K562 (cell line): Measurements from ENCODE around the gene ARHGAP8. TPM values are rescaled to one million over a fixed set of nuclear protein-coding genes. Genes with fewer than 3 reads are reported as not detected.

ENCODE experiments used
- ATAC-seq: fragments of 200-7000 bp; cut with Tn5 transposase; 3 replicates; pipeline ENCODE4 v1.9.1; 2020; ENCODE audit warnings: moderate library complexity
- BruUV-seq: library from RNA; stranded (reverse); fragments of 400-500 nt; replicated peaks from 2 replicates; lab custom pipeline; 2021; lab: Mats Ljungman, UMichigan
- CTCF ChIA-PET: fragments of 300-600 bp; formaldehyde crosslinking; extraction: SDS; loops from one replicate; lab custom pipeline; 2021; ENCODE audit warnings: low intra/inter-chr PET ratio; lab: Yijun Ruan, JAX
- POLR2A ChIA-PET: fragments of 300-600, 350-650 bp; sonication (Branson Sonifier 250); formaldehyde crosslinking; extraction: SDS; loops from one replicate; lab custom pipeline; 2021; ENCODE audit warnings: antibody characterized with exemption, inconsistent platforms; lab: Yijun Ruan, JAX
- DNase-seq, 4 experiments: peaks; one replicate each; pipeline versions ENCODE4 v3.0.0 to v3.0.0-alpha.2; 2011 to 2018; ENCODE audit warnings: low spot score in 3 of 4, mixed read lengths in 3 of 4; ENCODE audit errors: extremely low read depth in 1 of 4
- FAIRE-seq: peaks from 2 replicates; lab custom pipeline; 2011; peaks lifted over from hg19 to GRCh38; lab: Jason Lieb, UNC
- H2AFZ ChIP-seq: 2 replicates; pipeline ENCODE4 v1.6.0; 2011; ENCODE audit warnings: low read depth, low read length, control low read depth, inconsistent platforms
- H3K27ac ChIP-seq: fragments of 200-600 bp; 3 replicates; pipeline ENCODE4 v1.8.0; 2011; ENCODE audit warnings: low read depth, mild to moderate bottlenecking, control low read depth, inconsistent platforms, low read length, moderate library complexity, mixed read lengths; ENCODE audit errors: extremely low read depth
- H3K27me3 ChIP-seq, 2 experiments: fragments of 300-600 bp in 1 of 2; 2 replicates in 1 of 2; 3 replicates in 1 of 2; pipeline versions ENCODE4 v1.6.0 to v1.8.0; 2011; ENCODE audit warnings: inconsistent platforms in 2 of 2, low read length in 2 of 2, mild to moderate bottlenecking in 1 of 2, mixed read lengths in 1 of 2, moderate library complexity in 1 of 2; ENCODE audit not compliant: control insufficient read depth in 2 of 2, insufficient read depth in 2 of 2
- H3K36me3 ChIP-seq: fragments of 300-600 bp; 3 replicates; pipeline ENCODE4 v1.8.0; 2011; ENCODE audit warnings: mild to moderate bottlenecking, low read length, inconsistent platforms; ENCODE audit not compliant: control insufficient read depth, insufficient read depth
- H3K4me1 ChIP-seq, 2 experiments: fragments of 200-600 bp in 1 of 2; replicated peaks in 1 of 2; 2 replicates in 1 of 2; 3 replicates in 1 of 2; pipeline versions ENCODE4 v1.5.1 to v1.8.0; 2011; ENCODE audit warnings: inconsistent platforms in 2 of 2, low read length in 2 of 2, mild to moderate bottlenecking in 1 of 2, mixed read lengths in 1 of 2, moderate library complexity in 1 of 2; ENCODE audit not compliant: control insufficient read depth in 2 of 2, insufficient read depth in 2 of 2
- H3K4me2 ChIP-seq: 2 replicates; pipeline ENCODE4 v1.6.1; 2011; ENCODE audit warnings: low read length, control low read depth, inconsistent platforms, mixed read lengths; ENCODE audit not compliant: insufficient read depth
- H3K4me3 ChIP-seq: fragments of 200-600 bp; sonication (generic), shearing (Covaris generic); 2 replicates; pipeline ENCODE4 v1.5.1; 2016; ENCODE audit warnings: control low read depth, inconsistent platforms
- H3K79me2 ChIP-seq: fragments of 200-600 bp; 3 replicates; pipeline ENCODE4 v1.8.0; 2011; ENCODE audit warnings: low read length, inconsistent platforms; ENCODE audit not compliant: control insufficient read depth, insufficient read depth
- H3K9ac ChIP-seq, 2 experiments: 2 replicates each; pipeline versions ENCODE4 v1.6.0 to v1.6.1; 2011; ENCODE audit warnings: low read depth in 2 of 2, low read length in 2 of 2, control low read depth in 1 of 2, inconsistent platforms in 1 of 2, mild to moderate bottlenecking in 1 of 2, mixed read lengths in 1 of 2; ENCODE audit not compliant: insufficient read depth in 1 of 2
- H3K9me1 ChIP-seq: one replicate; pipeline ENCODE4 v1.6.0; 2011; ENCODE audit warnings: inconsistent platforms, mild to moderate bottlenecking, low read length, moderate library complexity; ENCODE audit not compliant: control insufficient read depth, insufficient read depth
- H3K9me3 ChIP-seq: replicated peaks from 2 replicates; pipeline ENCODE4 v1.5.1; 2011; ENCODE audit warnings: low read depth, low read length, inconsistent platforms; ENCODE audit not compliant: control insufficient read depth, insufficient read depth
- H4K20me1 ChIP-seq: replicated peaks from 2 replicates; pipeline ENCODE4 v1.6.1; 2011; ENCODE audit warnings: low read length, inconsistent platforms, mixed read lengths; ENCODE audit not compliant: control insufficient read depth, insufficient read depth
- CTCFL ChIP-seq: IDR thresholded peaks from 2 replicates; pipeline ENCODE4 v1.6.1; 2011; ENCODE audit warnings: borderline replicate concordance, low read depth, mild to moderate bottlenecking, moderate library complexity, low read length; ENCODE audit not compliant: insufficient read depth, poor library complexity, severe bottlenecking
- FOXP4 ChIP-seq: sonication (generic); formaldehyde crosslinking; IDR thresholded peaks from 2 replicates; pipeline ENCODE4 v1.8.0; 2022; ENCODE audit warnings: mild to moderate bottlenecking, missing genetic modification reagents, borderline replicate concordance
- SRSF9 ChIP-seq: fragments of 200-400 bp; formaldehyde crosslinking; IDR thresholded peaks from 2 replicates; pipeline ENCODE4 v1.6.1; 2017; ENCODE audit warnings: low read depth, low read length, borderline replicate concordance
- ZNF24 ChIP-seq: fragments of 450-650 bp; IDR thresholded peaks from 2 replicates; pipeline ENCODE4 v1.6.1; 2016
- ZNF668 ChIP-seq: fragments of 250-450 bp; sonication (Bioruptor Pico); IDR thresholded peaks from 2 replicates; pipeline ENCODE4 v1.8.0; 2022; ENCODE audit warnings: mild to moderate bottlenecking, inconsistent platforms
- WGBS: fragments of 100-300 bp; shearing (Covaris generic); methylation state at CpG from one replicate; pipeline ENCODE4 v1.1.6; 2016; ENCODE audit warnings: low coverage, mixed read lengths; ENCODE audit not compliant: insufficient coverage; ENCODE audit errors: missing lambda C conversion rate; 5-methylcytosine and 5-hydroxymethylcytosine counted together
- in situ Hi-C: fragments of 300-500 bp; cut with MboI; formaldehyde crosslinking; loops from 4 replicates; pipeline ENCODE4 v1.15.0; 2018; ENCODE audit warnings: inconsistent platforms, mixed read lengths
- intact Hi-C: fragments of 100-400 bp; cut with micrococcal nuclease; formaldehyde crosslinking; loops from 2 replicates; pipeline ENCODE4 v1.14.2; 2022
- polyA plus RNA-seq, 8 experiments: library from polyadenylated mRNA; depleted of rRNA in 4 of 8; stranded (reverse) in 5 of 8; unstranded in 3 of 8; fragments of >200 nt; fragmentation: Nextera tagmentation in 2 of 8; fragmentation: Illumina TruSeq in 1 of 8; extraction: Ambion mirVana in 2 of 8; extraction: Trizol in 1 of 8; gene quantifications; 2 replicates each; pipeline versions ENCODE4 v1.2.1 to v1.2.3, GENCODE V29; 2011 to 2014; ENCODE audit warnings: inconsistent platforms in 1 of 8, missing spikeins in 1 of 8
- total RNA-seq, 7 experiments: library from RNA; depleted of rRNA in 6 of 7; stranded (reverse); fragments of >200 nt in 6 of 7; fragmentation: Illumina TruSeq in 2 of 7; extraction: Trizol in 2 of 7; gene quantifications; 2 replicates each; pipeline versions ENCODE4 v1.2.1 to v1.2.3, GENCODE V29; 2011 to 2021; ENCODE audit warnings: low replicate concordance in 1 of 7
- TF ChIP-seq, protein P1 (sequence below): fragments of 200-800 bp; sonication (Bioruptor generic); IDR thresholded peaks from 2 replicates; pipeline ENCODE4 v1.6.1; 2017; ENCODE audit warnings: missing genetic modification characterization, missing compliant biosample characterization
- TF ChIP-seq, protein P2 (sequence below): fragments of 450-650 bp; IDR thresholded peaks from 2 replicates; pipeline ENCODE4 v1.6.1; 2016; ENCODE audit warnings: antibody characterized with exemption

Gene ARHGAP8
- total and polyA plus RNA-seq, 9 of the 15 experiments (the other 6 are each of a cell fraction or from before 2014, with no cell fraction given) = 0.15 to 2.2 (median 0.62) TPM

DNA sequence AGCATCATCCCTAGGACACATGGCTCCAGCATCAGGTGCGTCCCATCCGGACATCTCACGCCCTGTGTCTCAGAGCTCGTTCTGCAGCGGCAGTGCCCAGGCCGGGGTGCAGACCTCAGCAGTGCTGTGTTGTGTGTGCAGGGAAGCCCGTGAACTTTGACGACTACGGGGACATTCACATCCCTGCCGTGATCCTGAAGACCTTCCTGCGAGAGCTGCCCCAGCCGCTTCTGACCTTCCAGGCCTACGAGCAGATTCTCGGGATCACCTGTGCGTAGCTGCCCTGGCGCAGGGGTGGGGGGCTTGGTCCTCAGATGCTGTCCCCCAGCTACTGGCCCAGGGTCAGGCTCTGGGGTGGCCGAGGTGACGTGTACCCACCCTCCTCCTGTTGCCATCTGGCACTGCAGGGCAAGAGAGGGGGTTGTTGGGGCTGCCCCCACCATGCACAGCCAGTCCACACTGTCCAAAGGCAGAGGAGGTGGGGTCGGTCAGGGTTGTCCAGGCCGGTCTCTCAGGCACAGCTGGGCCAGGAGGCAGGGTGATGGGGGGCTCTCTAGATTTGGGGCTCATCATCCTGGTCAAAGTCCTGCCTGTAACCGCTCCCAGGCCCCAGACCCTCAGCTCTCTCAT lies 96.5 kb downstream of the ARHGAP8 start:
- DNase-seq = no peak
- no TSS peak for BruUV-seq
- WGBS = 6% methylated on average over 12 of the region's 21 CpGs
- Histone ChIP-seq H2AFZ (no peak overlapping the region), H3K27me3 (peaks cover 0 to 26% of the 10 kb centered on the region in 2 experiments; a peak in 2 of 5 replicates), H3K9me1 (no peaks in the 10 kb centered on the region), H3K9me3 (no peaks in the 10 kb centered on the region), H3K36me3 (no peaks in the 10 kb centered on the region), H3K79me2 (no peaks in the 10 kb centered on the region), H3K27ac (no peak overlapping the region), H3K9ac (no peak overlapping the region)
- no peak for FAIRE-seq
- no peak for ATAC-seq
- CTCF ChIA-PET = no interaction called here
- in situ Hi-C loops = no loop called here
- no peak for TF ChIP-seq ZNF24
- TF ChIP-seq, all 486 proteins: peak for 0
- POLR2A ChIA-PET = no interaction called here
- H3K4me3 ChIP-seq = no peak overlapping the region
- intact Hi-C loops = no loop called here
- no peak overlapping the region for H3K4me2 ChIP-seq
- H3K4me1 ChIP-seq = no peaks in the 10 kb centered on the region; a peak in 1 of 5 replicates
- H4K20me1 ChIP-seq = 0 out of 2 replicates have a peak, but pooled peaks cover 3% of the 10 kb centered on the region

DNA sequence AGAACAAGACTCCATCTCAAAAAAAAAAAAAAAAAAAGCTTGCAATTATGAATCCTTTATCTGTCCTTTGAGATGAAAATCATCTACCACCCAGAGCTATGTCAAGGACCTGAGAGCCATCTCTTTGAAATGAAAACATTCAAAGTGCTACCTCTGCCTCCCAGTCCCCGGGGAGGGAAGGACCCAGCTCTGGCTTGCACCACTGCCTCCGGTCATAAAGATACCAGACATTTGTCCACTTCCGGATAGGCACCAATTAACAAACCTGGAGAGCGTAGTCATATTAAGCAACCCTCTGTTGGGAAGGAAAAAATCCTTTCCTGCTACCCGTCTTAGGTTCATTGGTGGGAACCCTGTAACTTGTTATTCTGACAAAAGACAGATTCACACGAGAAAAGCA lies 98.6 kb downstream of the ARHGAP8 start:
- WGBS = 1% methylated on average over 6 of the region's 6 CpGs
- H3K9ac ChIP-seq = no peak overlapping the region
- POLR2A ChIA-PET = no interaction called here
- no peak overlapping the region for H3K4me2 ChIP-seq
- CTCF ChIA-PET = no interaction called here
- H3K27ac ChIP-seq = no peak overlapping the region
- ATAC-seq (no peak), FAIRE-seq (no peak), DNase-seq (no peak)
- H3K36me3 ChIP-seq = no peaks in the 10 kb centered on the region
- no peaks in the 10 kb centered on the region for H3K9me3 ChIP-seq
- H3K4me1 ChIP-seq = no peaks in the 10 kb centered on the region; a peak in 1 of 5 replicates
- H3K27me3 ChIP-seq = peaks cover 0 to 17% of the 10 kb centered on the region in 2 experiments; a peak in 1 of 5 replicates
- H4K20me1 ChIP-seq = 0 out of 2 replicates have a peak, but pooled peaks cover 3% of the 10 kb centered on the region
- H3K9me1 ChIP-seq = no peaks in the 10 kb centered on the region
- in situ Hi-C loops (no loop called here), intact Hi-C loops (no loop called here)
- H3K79me2 ChIP-seq = no peaks in the 10 kb centered on the region
- no peak overlapping the region for H2AFZ ChIP-seq
- BruUV-seq = no TSS peak
- H3K4me3 ChIP-seq = no peak overlapping the region
- no peak for TF ChIP-seq ZNF668 (CRISPR knock-in tag)
- no peak for TF ChIP-seq SRSF9
- no peak for TF ChIP-seq FOXP4 (CRISPR knock-in tag)
- TF ChIP-seq, protein P1, sequence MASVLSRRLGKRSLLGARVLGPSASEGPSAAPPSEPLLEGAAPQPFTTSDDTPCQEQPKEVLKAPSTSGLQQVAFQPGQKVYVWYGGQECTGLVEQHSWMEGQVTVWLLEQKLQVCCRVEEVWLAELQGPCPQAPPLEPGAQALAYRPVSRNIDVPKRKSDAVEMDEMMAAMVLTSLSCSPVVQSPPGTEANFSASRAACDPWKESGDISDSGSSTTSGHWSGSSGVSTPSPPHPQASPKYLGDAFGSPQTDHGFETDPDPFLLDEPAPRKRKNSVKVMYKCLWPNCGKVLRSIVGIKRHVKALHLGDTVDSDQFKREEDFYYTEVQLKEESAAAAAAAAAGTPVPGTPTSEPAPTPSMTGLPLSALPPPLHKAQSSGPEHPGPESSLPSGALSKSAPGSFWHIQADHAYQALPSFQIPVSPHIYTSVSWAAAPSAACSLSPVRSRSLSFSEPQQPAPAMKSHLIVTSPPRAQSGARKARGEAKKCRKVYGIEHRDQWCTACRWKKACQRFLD = no peak
- TF ChIP-seq, protein P2, sequence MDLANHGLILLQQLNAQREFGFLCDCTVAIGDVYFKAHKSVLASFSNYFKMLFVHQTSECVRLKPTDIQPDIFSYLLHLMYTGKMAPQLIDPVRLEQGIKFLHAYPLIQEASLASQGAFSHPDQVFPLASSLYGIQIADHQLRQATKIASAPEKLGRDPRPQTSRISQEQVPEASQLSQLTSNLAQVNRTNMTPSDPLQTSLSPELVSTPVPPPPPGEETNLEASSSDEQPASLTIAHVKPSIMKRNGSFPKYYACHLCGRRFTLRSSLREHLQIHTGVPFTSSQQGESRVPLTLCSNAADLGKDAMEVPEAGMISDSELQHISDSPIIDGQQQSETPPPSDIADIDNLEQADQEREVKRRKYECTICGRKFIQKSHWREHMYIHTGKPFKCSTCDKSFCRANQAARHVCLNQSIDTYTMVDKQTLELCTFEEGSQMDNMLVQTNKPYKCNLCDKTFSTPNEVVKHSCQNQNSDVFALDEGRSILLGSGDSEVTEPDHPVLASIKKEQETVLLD = no peak
- TF ChIP-seq CTCFL = no peak
